GM12872 (cell line): ENCODE measurements around the gene EEFSEC.

Experiments
- CTCF ChIP-seq: IDR thresholded peaks from 3 replicates; pipeline ENCODE4 v1.5.1; 2011; ENCODE audit warnings: low read depth, mild to moderate bottlenecking, low read length, moderate library complexity; ENCODE audit not compliant: insufficient read depth

The EEFSEC gene

GRCh38 chr3:128415200-128415772, 262.0 kb downstream of the EEFSEC start:
- TF ChIP-seq CTCF, result no peak

DNA sequence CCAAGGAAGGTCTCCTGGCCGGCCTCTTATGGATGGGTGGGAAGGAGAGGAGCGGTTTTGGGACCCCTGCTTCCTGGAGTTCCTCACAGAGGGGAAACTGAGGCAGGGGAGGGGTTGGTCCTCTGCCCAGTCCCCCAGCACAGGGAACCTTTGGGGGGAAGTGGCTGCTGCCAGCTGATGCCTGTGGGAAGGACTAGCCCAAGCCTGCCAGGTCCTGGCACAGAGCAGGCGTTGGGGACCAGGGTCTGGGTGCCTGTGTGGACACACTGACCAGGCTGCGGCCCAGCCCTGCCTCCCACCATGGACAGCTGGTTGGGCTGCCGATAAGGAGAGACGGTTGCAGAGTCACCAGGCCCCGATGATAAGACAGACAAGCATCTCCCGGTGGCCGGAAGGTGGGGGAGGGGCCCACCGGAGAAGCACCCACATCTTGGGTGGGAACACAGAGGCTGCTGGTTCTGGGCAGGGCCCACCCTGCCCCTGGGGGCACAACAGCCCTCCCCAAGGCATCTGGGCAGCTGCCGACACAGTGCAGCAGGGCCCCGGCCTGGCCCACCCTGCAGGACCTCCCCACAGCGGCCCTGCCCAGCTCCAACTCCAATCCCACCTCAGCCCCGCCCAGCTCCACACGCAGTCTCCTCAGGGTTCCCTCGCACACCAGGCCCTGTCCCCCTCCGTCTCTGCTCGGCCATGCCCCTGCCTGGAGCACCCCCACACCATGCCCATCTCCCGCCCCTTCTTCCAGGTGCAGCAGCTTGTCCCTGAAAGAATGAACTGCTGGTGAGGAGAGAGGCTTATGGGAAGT, 262.7 kb downstream of the EEFSEC start:
- TF ChIP-seq CTCF, result no peak

- no peak for TF ChIP-seq CTCF
These were observed 263.4 kb downstream of the EEFSEC start for GRCh38 chr3:128416578-128417211.

- TF ChIP-seq CTCF, result no peak
These were observed 265.6 kb downstream of the EEFSEC start for GRCh38 chr3:128418900-128419299.

DNA sequence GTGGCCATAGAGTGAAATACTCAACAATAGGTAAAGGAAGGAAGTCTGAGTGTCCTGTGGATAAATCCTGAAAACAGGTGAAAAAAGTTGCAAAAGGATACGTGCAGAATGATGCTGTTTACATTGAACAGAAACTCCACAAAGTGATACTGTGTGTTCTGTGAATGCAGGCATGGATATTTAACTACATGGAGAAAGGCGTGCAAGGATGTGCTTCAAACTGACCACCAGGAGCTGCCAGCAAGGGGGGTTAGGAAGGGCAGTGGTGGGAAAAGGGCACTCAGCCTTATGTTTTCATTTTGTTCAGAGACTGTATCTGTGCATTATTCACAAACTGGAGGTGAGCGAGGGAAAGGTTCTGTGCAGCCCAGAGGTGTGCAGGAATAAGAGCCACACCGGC, 266.0 kb downstream of the EEFSEC start:
- TF ChIP-seq CTCF, result no peak

DNA sequence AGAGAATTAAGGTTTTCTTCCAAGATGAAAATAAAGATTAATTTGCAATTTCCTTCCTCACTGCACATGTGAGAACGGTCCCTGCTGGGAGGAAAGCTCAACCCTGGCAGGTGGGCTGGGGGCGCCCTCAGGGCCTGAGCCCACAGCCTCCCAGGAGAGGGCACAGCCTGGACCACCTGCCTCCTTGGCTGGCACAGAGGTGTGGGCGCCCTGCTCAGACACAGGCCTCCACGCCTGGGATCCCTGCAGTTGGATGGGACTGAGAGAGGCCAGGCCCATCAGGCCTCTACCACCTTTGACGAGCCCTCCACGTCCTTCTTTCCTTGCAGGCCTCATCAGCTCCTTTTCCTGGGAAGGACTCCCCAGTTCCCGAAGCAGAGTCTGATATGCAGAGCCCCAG, 267.0 kb downstream of the EEFSEC start:
- no peak for TF ChIP-seq CTCF

DNA sequence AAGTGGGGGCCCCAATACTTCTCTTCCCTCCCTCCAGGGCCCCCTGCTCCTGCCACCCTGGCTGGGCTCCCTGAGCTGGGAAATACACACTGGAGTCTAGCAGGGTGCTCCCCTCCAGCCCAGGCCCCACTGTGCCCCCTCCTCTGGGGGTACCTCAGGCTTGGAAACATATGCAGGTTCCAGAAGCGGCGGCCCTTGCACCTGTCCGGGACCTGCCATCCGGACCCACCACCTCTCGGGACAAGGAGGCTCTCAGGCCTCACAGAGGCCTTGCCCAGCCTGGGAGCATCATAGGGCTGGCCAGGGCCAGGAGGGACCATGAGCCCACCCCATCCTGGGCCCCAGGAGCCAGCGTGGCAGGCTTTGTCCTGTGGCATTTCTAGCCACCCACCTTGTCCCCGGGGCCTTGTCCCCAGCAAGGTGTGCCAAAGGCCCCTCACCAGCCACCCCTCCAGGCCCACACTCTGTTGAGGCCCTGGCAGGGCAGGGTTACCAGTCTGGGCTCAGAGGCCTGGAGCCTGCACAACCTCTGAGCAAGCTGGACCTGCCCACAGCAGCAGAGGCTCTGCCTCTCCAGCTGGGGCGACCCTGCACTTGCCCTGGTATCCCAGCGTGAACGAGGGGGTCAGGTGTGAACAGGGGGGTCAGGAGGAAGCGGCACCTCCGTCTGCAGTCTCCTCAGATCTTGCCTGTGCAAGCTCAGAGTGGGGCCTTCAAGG, 267.6 kb downstream of the EEFSEC start:
- no peak for TF ChIP-seq CTCF
